Midbrain (tissue), 1 donor: ENCODE data around the gene TTC28.

Source experiments
- DNase-seq: peaks from one replicate; lab custom pipeline; 2025; lab: John Stamatoyannopoulos, UW

The TTC28 gene

DNA sequence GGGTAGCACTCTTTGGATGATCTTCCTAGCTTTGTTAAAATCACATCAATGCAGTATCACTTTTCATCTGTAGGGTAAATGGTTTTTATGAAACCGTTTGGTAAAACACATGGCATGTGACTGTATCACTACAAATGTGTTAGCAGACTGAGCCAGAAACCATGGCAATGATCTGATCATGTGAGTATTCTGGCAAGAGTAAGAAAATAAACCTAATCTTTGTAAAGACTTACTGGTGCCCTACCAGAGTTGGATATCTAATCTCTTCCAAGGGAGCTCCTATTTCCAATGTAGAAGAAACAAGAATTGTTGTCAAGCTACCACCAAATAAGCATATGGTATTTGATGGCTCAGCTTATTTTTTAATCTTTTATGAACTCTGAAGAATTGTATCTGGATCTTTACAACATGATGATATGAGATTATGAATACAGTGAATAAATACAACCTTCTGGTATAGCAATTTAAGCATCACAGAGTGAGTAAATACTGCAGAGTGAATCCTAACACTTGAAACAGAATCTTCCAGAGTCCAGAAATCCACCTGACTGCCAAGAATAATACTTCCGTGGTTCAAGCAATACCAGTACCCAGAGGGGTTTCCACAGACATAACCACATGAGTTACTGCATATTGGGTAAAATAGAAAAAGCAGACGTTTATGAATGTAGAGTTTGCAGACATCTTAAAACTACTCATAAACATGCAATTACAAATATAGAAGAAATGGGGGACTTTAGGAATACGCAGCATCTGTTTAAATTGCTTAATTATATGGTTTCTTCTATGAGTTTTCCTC, 238.8 kb downstream of the TTC28 start:
- no peak for DNase-seq

DNA sequence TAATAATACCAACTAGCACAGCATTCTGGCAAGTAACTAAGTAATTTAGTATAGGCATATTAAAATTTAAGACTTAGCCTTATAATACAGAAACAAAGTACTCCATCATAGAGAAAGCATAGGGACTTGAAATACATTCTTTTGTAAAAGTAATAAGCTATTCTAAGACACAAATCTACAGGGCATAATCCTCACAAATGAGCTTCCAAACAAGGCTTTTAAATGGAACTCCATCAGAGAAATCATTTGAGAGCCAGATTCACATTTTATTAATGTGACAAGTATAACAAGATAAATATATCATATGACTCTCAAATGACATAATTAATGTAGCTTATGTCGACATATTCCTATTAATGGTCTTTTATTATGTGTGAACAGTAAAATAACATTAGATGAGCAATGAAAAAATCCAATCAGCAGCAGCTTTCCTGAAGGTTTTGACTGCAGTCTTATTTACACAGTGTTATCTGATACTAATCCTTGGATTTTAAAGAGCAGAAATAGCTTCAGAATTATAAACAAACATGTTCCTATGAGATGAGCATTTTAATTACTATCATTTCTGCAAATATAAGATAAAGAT, 241.4 kb downstream of the TTC28 start:
- DNase-seq = no peak

DNA sequence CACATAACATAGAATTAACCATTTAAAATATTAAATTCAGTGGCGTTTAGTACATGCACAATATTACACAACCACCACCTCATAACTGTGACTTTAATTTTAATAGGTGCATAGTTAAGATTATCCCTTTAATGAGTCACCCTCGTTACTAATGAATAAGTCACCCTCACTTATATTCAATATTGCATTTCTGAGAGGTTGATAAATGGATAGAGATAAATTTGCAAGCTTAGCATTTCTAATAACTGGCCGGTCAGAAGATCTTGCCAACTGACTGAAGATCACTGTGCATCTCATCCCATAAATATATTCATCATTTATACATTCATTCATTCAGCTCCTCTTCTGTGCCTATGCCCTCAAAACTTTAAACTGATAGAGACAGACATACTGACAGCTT, 243.7 kb downstream of the TTC28 start:
- DNase-seq = no peak

DNA sequence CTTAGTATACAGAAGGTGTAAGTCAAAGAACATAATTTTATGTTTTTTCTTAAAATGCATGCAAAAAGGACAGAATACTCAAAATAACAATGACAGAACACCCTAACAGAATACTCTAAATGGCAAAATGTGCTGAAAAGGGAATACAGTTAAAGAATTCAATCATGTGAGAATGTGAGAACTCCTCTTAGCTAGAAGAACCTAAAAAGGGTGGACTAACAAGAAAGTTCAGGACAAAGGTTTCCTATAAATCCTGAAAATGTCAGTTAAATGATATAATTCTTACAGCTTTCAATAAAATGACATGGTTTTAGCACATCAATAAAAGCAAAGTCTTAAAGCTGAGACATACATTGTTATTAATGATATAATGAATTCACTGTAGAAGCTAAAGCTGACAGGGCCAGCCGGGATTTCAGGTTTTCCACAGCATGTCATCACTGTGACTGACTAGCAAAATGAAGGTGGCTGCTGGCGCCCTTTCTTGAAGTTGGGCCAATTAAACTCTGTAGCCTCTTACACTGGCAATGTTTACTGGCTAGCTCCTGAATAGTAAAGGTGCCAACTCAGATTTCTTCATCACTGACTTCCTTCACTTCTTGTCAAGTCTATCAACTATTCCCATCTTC, 244.4 kb downstream of the TTC28 start:
- DNase-seq = no peak

DNA sequence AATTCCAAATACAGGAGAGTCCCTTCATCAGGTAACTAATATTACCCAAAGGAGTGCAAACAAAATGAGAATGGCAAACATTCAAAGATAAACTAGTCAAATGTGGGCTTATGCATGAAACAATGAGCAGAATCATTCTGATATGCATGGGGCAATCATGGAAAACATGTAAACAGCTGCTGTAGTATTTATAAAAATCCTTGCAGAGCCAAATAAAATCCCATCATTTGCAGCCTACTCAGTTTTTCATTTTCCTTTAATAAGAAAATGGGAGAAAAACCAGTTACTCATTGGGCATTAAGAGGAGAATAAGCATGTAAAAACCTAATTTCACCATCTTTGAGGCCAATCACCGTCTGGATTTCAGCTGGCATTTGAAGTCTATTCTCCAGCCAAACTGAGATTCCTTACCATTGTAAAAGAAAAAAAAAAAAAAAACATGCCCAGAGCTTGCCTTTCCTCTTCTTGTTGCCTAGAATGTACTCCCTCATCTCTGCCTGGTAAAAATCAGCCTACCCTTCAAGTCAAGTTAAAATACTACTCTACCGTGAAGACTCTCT, 249.1 kb downstream of the TTC28 start:
- DNase-seq = no peak

DNA sequence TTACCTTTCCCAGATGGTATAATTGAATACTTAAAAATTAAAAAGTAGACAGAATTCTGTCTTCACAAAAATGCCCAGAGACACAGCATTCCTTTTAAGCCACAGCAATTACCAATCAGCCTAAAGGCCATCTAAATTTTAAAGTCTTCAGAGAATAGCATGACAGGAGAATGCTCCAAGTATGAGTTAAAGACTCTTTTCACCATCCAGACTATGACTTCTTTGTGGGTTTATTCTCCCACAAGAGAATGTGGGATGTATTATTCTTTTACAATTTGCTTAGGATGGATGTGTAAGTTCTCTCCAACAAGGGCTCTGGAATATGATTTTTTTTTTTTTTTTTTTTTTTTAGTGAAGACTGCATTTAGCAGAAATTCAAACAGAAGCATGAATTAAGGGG, 249.9 kb downstream of the TTC28 start:
- no peak for DNase-seq

DNA sequence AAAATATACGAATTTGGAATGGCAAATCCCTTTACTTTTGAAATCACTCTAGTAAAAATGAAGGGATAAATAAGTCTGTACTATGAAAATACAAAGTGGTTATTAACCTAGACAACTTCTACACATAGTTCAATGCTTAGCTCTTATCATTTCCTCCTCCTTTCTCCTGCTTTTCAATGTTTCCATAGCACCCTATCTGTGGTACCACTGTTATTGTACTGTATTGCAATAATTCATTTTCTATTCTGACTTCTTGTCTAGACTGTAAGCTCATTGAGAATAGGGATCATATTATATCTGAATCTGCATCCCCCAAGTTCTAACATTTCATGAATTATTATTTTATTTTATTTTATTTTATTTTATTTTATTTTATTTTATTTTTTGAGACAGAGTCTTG, 251.4 kb downstream of the TTC28 start:
- DNase-seq = no peak

DNA sequence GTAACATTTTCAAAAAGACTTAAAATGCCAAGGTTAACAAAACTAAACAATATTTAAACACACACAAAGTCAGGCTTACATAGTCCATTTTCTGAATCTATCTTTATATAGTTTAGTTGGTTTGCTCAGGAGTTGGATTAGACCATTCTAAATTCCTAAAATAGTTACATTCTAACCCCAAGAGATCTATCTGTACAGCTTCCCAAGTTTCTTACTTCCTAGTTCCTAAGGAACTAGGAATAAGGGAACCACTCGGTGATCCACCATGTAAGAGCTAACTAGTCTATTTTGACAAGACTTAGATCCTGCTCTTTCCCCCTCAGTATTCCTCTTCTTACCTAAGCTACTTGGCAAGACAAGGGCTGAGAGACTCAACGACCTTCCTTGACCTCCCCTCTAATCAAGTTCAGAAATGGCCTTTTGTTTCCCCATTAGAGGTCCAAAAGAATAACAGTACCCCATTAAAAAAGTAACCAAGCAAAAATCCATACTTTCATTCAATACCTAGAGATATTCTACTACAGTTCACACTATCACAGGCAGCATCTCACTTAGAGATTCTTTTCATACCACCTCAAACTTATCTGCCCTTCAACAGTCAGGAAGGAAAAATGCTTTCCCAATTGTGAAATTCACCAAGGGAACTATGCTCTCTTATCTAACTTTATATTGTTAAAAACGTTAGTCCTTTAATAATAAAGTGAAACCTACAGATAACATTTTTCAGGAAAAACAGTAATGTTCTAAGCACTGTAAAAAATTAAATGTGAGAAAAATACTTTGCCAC, 253.1 kb downstream of the TTC28 start:
- DNase-seq = no peak

DNA sequence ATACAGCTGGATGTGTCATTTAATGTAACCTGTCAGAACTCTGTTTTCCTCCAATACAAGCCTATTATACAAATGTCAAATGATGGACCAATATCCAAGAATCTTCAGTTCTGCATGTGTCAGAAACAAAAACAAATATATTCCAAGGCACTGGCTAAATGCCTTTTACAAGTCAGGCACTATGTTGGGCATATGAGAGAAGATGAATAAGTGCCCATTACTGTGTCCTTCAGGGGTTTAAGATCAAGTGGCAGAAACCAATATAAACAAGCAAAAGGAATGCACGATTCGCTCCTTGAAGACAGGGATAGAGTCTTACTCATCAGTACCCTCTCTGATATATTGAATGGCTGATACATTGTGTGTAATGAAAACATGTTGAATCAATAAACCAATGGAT, 254.4 kb downstream of the TTC28 start:
- DNase-seq = no peak

DNA sequence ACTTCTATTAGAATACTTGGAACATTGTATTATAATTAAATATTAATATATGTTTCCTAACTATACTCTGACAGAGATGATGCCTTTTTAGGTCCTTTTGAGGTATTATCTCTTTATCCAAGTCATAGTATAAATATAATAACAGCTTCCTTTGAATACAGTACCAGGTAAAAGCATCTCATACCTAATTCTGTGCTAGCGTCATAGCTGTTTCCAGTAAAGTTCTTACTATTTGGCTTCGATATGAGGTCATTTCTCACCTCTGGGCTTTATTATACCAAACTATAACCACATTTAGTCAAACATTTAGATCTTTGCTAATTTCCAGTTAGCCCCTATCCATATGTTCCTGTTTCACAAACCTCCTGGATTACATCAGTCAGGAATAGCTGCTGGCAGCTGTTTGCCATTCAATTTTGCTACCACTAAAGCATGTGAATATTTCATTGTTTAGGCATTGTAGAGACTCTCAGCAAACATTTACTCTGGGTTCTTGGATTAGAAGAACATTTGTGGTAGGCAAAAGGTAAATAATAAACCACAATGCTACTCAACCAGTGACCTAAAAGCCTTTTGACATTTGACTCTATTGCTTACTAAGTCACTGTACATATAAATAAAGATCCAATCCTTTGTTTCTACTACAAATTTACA, 255.1 kb downstream of the TTC28 start:
- DNase-seq = no peak

DNA sequence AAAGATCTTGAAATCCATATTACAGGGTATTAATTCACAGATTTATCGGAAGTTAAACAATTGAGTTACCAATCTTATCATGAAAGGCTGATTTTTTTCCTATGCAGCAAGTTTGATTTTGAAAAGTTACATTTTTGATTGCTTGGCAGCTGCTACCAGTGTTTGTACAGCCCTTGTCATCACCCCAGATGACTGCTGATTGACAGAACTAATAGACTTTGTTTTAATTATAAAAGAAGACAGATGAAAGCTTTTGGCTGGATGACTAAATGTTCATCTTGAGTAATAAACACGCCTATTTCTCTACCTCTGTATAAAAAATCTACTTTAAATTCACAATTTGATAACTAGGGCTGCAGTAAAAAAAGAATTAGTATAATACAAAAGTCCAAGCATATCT, 259.7 kb downstream of the TTC28 start:
- no peak for DNase-seq

DNA sequence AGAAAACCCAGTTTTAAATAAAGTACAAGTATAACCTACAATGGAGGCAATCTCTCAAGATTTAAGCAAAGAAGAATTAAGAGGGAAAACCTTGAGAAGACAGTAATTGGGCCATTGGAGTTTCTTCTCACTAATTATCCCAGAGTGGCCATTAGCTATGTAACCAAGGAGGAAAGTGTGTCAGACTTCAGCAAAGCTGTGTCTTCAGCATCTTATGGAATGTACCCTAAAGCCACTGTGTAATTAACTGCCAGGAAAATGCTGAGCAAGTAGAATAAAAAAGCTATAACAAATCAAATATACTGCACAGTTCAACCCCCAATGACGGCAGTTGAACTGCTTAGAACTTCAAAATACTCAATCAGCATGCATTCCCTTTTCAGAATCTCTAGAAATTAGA, 261.6 kb downstream of the TTC28 start:
- DNase-seq = no peak

DNA sequence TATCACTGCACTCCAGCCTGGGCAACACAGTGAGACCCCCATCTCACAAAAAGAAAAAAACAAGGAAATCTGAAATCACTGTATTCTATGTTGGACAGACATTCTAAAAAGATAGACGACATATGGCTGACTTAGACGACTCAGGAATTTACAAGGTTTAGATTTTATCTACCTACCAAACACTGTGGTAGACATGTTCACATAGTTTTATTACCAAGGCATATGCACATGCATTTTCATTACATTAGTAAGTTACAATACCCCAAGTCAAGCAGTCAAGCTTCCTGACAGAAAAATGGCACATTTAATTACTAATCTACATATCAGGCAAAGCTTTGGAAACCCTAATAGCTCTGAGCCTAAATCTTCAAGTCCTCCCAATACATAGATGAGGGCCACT, 262.2 kb downstream of the TTC28 start:
- no peak for DNase-seq

DNA sequence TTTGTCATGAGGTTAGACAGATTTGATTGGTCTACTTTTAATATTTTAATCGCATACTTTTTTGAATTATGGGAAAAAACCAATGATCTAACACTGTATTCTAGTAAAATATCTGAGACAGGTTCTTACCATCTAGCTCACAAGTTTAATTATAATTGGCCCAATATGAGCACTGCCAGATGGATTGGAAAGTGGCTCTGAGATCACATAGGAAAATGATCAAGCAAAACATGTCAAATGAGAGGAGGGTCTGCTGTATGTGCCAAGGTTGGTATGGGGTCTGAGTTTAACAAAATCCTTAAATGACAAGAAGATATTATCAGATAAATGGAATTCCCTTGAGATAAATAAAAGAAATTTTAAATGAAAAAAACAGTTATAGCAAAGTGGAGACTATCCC, 264.7 kb downstream of the TTC28 start:
- DNase-seq = no peak

DNA sequence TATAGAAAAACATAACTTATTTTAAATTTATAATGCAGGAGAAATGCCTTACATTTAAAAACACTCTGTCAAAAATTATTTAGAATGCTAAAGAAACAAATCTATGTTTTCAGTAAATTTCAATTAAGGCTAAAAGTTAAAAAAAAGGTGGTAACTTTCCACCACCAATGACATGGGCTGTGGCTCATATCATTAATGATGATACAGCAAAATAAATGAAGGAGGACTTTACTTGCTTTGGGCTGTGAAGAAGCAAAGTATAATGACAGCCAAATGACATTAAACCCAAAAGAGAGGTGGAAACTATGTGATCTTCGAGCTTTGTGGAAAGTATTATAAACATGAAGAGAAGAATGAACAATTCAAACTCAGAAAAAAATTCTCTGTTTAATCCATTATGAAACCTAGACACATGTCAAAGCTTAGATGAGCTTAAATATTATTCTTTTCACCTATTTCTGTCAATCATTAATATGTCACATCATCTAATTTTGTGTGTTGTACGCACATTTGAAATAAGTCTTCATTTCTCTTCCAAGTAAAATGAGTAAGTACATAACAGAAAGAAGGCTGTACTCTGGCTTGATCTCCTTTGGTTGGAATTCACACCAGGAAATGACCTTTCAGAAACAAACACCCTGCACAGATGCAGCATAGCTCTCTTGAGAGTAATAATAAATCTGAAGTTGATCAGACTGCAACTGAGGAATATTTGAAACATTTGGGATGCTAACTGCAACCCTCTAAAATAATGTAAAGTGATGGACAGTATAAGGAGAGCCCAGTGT, 265.8 kb downstream of the TTC28 start:
- DNase-seq = no peak

DNA sequence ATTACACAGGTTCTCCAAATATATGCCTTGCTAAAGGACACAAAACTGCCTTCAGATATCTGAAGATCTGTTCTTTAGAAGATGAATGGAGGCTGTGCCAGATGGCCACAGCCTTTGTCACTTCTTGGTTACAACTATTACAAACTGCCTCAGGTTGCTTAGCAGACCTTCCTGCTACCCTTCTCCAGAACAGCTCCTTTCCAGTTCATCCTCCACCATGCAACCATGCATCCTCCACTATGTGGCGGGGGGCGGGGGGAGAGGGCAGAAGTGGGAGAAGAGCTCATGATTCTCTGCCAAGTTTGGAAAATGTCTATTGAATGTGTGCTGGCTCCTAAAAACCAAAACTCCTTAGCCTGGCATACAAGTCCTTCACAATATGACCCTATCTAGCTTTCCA, 267.5 kb downstream of the TTC28 start:
- DNase-seq = no peak

DNA sequence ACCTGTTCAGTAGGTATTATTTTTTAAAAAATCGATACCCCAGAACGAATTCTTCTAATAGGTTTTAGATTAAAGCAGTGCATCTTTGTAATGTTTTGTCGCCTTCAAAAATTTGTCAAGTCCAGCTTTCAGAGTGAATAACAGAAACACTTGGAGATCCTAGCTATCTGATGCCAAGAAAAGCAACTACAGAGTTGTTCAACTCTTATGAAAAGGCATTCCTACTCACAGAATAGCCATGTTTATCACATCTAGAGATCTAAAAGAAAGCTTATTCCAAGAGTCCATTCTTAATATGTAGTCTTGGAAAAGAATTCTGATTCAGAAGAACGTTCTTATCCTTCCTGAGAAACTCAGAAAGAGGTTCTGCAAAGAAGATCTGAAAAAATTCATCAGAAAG, 268.5 kb downstream of the TTC28 start:
- DNase-seq = no peak

DNA sequence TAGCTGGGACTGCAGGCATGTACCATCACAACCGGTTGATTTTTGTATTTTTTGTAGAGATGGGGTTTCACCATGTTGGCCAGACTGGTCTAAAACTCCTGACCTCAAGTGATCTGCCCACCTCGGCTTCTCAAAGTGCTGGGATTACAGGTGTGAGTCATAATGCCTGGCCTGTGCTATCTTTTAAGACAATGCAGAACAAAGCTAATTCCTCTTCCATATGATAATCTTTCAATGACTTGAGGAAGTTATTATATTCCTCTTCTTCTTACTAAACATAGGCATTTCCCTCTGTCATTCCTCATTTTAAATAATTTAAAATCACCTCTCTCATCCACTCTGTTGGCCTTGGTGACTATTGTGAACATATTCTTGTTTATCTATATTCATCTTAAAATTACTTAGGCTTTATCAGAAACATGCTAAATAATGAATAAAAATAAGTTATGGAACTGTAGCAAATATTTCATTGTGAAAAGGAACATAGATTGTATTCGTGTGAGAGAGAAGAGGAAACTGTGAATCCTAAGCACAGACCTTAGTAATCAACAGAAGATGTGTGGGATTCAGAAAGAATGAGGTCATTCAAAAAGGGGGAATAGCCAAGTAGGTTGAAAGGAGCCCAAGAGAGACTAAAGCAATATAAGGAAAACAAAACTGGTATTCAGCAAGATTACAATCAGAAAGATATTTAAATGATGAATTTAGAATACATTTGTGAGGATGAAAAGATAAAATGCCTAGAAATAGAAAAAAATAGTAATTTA, 269.4 kb downstream of the TTC28 start:
- DNase-seq = no peak

DNA sequence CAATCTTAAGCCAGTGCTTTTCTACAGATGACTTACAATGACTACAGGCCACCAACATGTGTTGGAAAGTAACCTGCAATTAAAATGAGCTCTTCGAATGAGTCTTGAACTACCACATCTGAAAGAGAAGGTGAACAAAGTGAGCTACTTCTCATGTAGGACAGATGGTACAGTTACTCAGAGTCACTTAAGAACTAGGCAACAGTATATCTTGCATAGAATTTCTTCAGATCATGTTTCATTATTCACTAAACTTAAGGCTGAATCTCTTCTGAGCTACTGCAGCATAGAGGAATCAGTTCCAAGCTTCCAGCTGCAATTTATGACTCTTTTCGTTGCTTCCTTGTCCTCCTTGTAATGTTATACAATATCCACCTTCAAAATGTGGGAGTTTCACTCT, 270.9 kb downstream of the TTC28 start:
- DNase-seq = no peak

DNA sequence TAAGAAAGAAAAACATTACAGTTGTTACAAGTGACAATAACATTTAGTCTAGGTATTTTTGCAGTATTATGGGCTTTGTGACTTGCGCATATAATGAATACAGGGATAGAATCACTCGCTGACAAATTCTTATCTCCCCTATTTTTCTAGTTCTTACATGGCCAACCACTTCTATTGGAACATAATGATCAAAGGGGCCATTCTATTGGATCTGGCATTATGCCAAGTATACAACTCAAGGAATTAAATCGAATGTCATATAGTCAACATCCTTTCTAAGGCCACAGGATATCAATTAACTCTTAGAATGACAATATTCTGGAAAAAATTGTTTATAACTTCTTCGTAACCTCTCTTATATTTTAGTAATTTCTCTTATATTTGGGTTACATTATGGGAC, 272.0 kb downstream of the TTC28 start:
- DNase-seq = no peak
